Upper lobe of left lung (tissue), 4 donors: ENCODE results near the gene DEPDC5.

Source experiments
- CTCF ChIP-seq, 6 experiments: fragments of 450-650 bp in 4 of 6; fragments of 200-600 bp in 2 of 6; sonication (generic) in 2 of 6; IDR thresholded peaks; one replicate each; pipeline ENCODE4 v1.5.1; 2016 to 2019; ENCODE audit warnings: antibody characterized with exemption in 6 of 6
- POLR2A ChIP-seq, 4 donors: fragments of 450-650 bp; IDR thresholded peaks; one replicate each; pipeline ENCODE4 v1.5.1; 2016 to 2017; ENCODE audit warnings: antibody characterized with exemption in 4 of 4, mild to moderate bottlenecking in 2 of 4

- TF ChIP-seq CTCF (IDR thresholded peaks at IDR 0.05) (no peak), POLR2A (IDR thresholded peaks at IDR 0.05) (no peak)
Measured at GRCh38 chr22:31935961-31936635, 182.3 kb downstream of the DEPDC5 start.
